G401 (cell line): ENCODE measurements around the gene ULBP1. TPM values are rescaled to one million over a fixed set of nuclear protein-coding genes. Genes with fewer than 3 reads are reported as not detected.
"Not testable (repeated sequence)": the region's sequence is repeated elsewhere in the genome, so short reads cannot be mapped to it uniquely, and the experiment has no call there.

Experiments
- DNase-seq: peaks from one replicate; pipeline ENCODE4 v3.0.0-alpha.2; 2015; ENCODE audit warnings: low spot score
- in situ Hi-C: cut with HindIII; loops from 2 replicates; pipeline ENCODE4 v1.10.0; 2016; ENCODE audit warnings: low sequenced_read_pairs, mixed read lengths
- total RNA-seq: library from RNA; depleted of rRNA; stranded (reverse); fragments of >200 nt; shearing (Covaris generic); gene quantifications from 2 replicates; pipeline ENCODE4 v1.2.3, GENCODE V29; 2014

Gene ULBP1
- total RNA-seq, 1 experiment from 2014 or later, result not detected

- in situ Hi-C loops, result no loop called here
- no peak for DNase-seq
These were observed 15.7 kb upstream of the ULBP1 start for GRCh38 chr6:149948011-149948410.

DNA sequence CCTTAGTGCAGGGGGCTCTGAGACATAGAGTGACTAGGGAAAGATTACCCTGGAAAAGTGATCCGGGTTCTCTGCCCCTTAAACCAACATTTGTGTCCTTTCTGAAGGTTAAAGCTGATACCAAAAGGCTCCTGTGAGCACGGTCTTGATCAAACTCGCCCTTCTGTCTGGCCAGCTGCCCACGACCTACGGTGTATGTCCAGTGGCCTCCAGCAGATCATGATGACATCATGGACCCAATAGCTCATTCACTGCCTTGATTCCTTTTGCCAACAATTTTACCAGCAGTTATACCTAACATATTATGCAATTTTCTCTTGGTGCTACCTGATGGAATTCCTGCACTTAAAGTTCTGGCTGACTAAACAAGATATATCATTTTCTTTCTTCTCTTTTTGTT lies 15.1 kb upstream of the ULBP1 start:
- in situ Hi-C loops, result no loop called here
- DNase-seq, result no peak

DNA sequence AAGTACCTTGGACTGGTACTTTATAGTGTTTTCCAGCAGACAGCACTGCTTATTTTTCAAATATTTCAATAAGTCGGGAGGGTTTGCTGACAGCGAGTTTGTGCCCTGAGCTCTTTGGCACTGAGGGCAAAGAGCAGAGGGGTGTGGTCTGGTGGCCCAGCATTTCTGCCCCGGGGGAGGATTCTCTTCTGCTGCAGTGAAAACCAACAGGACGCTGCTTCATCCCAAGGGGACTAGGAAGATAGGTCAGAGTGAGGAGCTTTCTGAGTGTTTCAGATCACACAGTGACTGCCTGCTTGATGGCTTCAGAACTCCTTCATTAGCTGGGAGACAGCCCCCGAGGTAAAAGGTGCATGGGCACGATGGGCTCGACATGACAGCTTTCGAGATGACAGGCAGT lies 13.3 kb upstream of the ULBP1 start:
- no peak for DNase-seq
- in situ Hi-C loops, result no loop called here

- DNase-seq, result no peak
- in situ Hi-C loops, result no loop called here
These were observed 12.6 kb upstream of the ULBP1 start for GRCh38 chr6:149951096-149951495.

GRCh38 chr6:149951626-149952025 lies 12.1 kb upstream of the ULBP1 start:
- in situ Hi-C loops, result no loop called here
- no peak for DNase-seq

DNA sequence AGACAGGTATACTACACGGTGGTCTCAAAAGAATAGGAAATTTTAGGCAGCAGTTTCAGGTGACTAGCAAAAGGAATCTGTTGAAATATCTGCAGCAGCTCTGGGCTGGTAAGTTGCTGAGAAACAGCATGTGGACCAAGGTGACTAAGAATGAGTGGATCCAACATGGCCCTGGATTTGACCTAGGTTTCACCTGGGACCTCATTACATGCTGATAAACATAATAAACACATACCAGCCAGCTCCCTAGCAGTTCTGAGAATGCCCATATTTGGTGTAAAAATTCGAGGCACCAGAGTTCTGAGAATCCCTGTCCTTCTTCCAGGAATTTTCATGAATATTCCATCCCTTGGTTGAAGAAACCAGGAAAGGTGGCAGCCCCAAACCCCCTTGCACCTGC lies 10.4 kb upstream of the ULBP1 start:
- in situ Hi-C loops, DNase-seq: not testable (repeated sequence)

GRCh38 chr6:149953934-149954327 lies 9.8 kb upstream of the ULBP1 start:
- in situ Hi-C loops, DNase-seq: not testable (repeated sequence)

DNA sequence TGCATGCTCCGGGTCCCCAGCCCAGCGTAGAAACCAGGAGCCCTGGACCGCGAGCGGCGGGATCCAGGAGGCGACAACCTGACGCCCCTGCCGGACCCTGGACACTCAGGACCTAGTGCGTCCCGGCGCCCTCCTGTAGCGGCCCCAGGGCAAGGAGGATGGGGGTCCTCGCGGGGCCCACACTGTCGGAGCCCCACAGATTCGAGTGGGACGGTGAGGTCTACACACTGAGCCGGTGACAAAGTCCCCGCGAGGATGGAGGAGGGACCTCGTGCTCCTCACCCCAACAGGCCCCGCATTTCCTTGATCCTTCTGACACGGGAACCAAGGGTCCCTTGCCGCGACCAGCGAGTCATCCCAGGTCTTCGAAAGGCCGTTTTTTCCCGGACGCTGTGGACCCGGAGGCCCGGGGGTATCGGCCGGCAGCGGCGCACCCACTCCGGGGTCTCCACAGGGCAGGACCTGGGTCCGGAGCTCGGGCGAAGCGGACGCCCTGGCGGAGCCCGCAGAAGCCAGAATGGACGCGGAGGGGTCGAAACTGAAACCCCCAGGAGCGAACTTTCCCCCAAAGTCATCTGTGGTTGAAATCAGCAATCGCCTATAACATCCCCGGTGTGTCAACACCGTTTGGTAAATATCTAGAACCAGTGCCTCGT lies 9.3 kb upstream of the ULBP1 start:
- DNase-seq, in situ Hi-C loops: not testable (repeated sequence)

GRCh38 chr6:149954984-149955653 lies 8.6 kb upstream of the ULBP1 start:
- in situ Hi-C loops, DNase-seq: not testable (repeated sequence)

GRCh38 chr6:149955654-149956317 lies 8.0 kb upstream of the ULBP1 start:
- in situ Hi-C loops, DNase-seq: not testable (repeated sequence)

- DNase-seq, in situ Hi-C loops: not testable (repeated sequence)
These were observed 5.6 kb upstream of the ULBP1 start for GRCh38 chr6:149958124-149958523.

DNA sequence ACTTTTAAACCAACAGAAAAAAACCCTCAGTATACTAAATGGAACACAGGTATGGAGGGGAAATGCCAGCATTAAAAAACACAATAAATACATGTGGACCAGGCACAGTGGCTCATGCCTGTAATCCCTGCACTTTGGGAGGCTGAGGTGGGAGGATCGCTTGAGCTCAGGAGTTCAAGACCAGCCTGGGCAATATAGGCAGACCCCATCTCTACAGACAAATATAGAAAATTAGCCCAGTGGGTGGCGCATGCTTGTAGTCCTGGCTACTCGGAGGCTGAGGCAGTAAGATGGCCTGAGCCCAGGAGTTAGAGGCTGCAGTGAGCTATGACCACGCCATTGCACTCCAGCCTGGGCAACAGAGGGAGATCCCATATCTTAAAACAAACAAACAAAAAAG lies 3.9 kb upstream of the ULBP1 start:
- DNase-seq, in situ Hi-C loops: not testable (repeated sequence)

GRCh38 chr6:149960488-149960887 lies 3.3 kb upstream of the ULBP1 start:
- in situ Hi-C loops, result no loop called here
- DNase-seq, result no peak

- DNase-seq, result peak; percentile 7
- in situ Hi-C loops, result no loop called here
These were observed 1.9 kb upstream of the ULBP1 start for GRCh38 chr6:149961728-149962425.

GRCh38 chr6:149962461-149963211 lies 1.1 kb upstream of the ULBP1 start:
- no peak for DNase-seq
- in situ Hi-C loops, result no loop called here

DNA sequence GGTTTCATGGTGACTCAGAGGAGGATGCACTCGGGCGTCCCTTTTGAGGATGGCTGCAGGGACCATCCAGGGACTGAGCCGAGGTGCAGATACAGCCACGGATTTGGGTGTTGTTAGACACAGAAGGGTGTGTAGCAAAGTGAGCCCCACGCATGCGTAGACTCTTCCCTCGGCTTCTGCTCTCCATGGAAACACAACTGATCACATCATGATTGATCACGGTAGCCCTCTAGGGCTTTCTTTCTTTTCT lies 606 bp upstream of the ULBP1 start:
- in situ Hi-C loops, result no loop called here
- DNase-seq, result no peak

GRCh38 chr6:149964308-149965193 lies 808 bp downstream of the ULBP1 start:
- in situ Hi-C loops, result no loop called here
- peak; percentile 20 for DNase-seq

- peak; percentile 4 for DNase-seq
- in situ Hi-C loops, result no loop called here
These were observed 1.7 kb downstream of the ULBP1 start for GRCh38 chr6:149965194-149966020.
